Activated T-cell treated with anti-CD3 and anti-CD28 coated beads for 24 hours (primary cell): ENCODE data around the gene FNDC8.
"Not testable (repeated sequence)": the region's sequence is repeated elsewhere in the genome, so short reads cannot be mapped to it uniquely, and the experiment has no call there.

Experiments used
- DNase-seq: peaks from one replicate; pipeline ENCODE4 v3.0.0-alpha.2; 2020; ENCODE audit warnings: low read depth

FNDC8 gene

GRCh38 chr17:35121315-35121714, at the start of gene FNDC8:
Gene FNDC8, plus strand, starts transcription at chr17:35121615. Its CDS starts 79 bp downstream, at chr17:35121694.
- no peak for DNase-seq

- DNase-seq, result no peak
Measured at GRCh38 chr17:35073183-35073790, 48.1 kb upstream of the FNDC8 start.

GRCh38 chr17:35073991-35074627, 47.3 kb upstream of the FNDC8 start:
- DNase-seq, result no peak

- DNase-seq, result no peak
Measured at GRCh38 chr17:35074711-35075707, 46.4 kb upstream of the FNDC8 start.

GRCh38 chr17:35076874-35077273, 44.5 kb upstream of the FNDC8 start:
- no peak for DNase-seq

GRCh38 chr17:35079547-35080423, 41.6 kb upstream of the FNDC8 start:
- no peak for DNase-seq

GRCh38 chr17:35080536-35080935, 40.9 kb upstream of the FNDC8 start:
- DNase-seq, result no peak

- DNase-seq, result no peak
Measured at GRCh38 chr17:35081638-35082037, 39.8 kb upstream of the FNDC8 start.

- DNase-seq, result no peak
Measured at GRCh38 chr17:35082073-35082657, 39.2 kb upstream of the FNDC8 start.

GRCh38 chr17:35083071-35083470, 38.3 kb upstream of the FNDC8 start:
- DNase-seq, result no peak

- DNase-seq, result no peak
Measured at GRCh38 chr17:35084987-35085386, 36.4 kb upstream of the FNDC8 start.

GRCh38 chr17:35086164-35086563, 35.3 kb upstream of the FNDC8 start:
- DNase-seq, result no peak

- no peak for DNase-seq
Measured at GRCh38 chr17:35086931-35087573, 34.4 kb upstream of the FNDC8 start.

- no peak for DNase-seq
Measured at GRCh38 chr17:35087731-35088355, 33.6 kb upstream of the FNDC8 start.

- no peak for DNase-seq
Measured at GRCh38 chr17:35088356-35088880, 33.0 kb upstream of the FNDC8 start.

- DNase-seq, result peak; percentile 87
Measured at GRCh38 chr17:35088881-35089585, 32.4 kb upstream of the FNDC8 start.

- DNase-seq, result peak; percentile 46
Measured at GRCh38 chr17:35089586-35090296, 31.7 kb upstream of the FNDC8 start.

- DNase-seq, result not testable (repeated sequence)
Measured at GRCh38 chr17:35090707-35091106, 30.7 kb upstream of the FNDC8 start.

GRCh38 chr17:35094902-35095301, 26.5 kb upstream of the FNDC8 start:
- no peak for DNase-seq
